ENCODE data around the gene GLRA3. TPM values are rescaled to one million over a fixed set of nuclear protein-coding genes. Genes with fewer than 3 reads are reported as not detected.

Gene GLRA3
- polyA plus RNA-seq, 2 donors = not detected

GRCh38 chr4:174596513-174596912, 232.5 kb downstream of the GLRA3 start:
- no peaks in the 10 kb centered on the region for H3K36me3 ChIP-seq (ENCODE audit: control insufficient read depth in 2 of 2, insufficient read depth in 2 of 2, low read length in 1 of 2)
- no peaks in the 10 kb centered on the region for H3K27me3 ChIP-seq (ENCODE audit: control insufficient read depth in 1 of 2, insufficient read depth in 2 of 2, low read length in 2 of 2)
- no peaks in the 10 kb centered on the region for H3K9me3 ChIP-seq (ENCODE audit: control insufficient read depth in 2 of 2, insufficient read depth in 1 of 2, low read depth in 1 of 2, low read length in 1 of 2)
- no peaks in the 10 kb centered on the region for H3K4me1 ChIP-seq (ENCODE audit: control insufficient read depth in 2 of 2, insufficient read depth in 2 of 2, low read length in 1 of 2)
- WGBS, 2 donors = 76 to 81% methylated on average over 1 of the region's 1 CpG
- no peak overlapping the region for H3K27ac ChIP-seq (ENCODE audit: low read depth in 2 of 2, low read length in 1 of 2)
- H3K4me3 ChIP-seq (ENCODE audit: low read depth in 1 of 2, low read length in 2 of 2) = no peak overlapping the region

- no peaks in the 10 kb centered on the region for H3K4me1 ChIP-seq (ENCODE audit: control insufficient read depth in 2 of 2, insufficient read depth in 2 of 2, low read length in 1 of 2)
- H3K27me3 ChIP-seq (ENCODE audit: control insufficient read depth in 1 of 2, insufficient read depth in 2 of 2, low read length in 2 of 2) = no peaks in the 10 kb centered on the region
- H3K4me3 ChIP-seq (ENCODE audit: low read depth in 1 of 2, low read length in 2 of 2) = no peak overlapping the region
- 83 to 88% methylated on average over 4 of the region's 4 CpGs for WGBS, 2 donors
- H3K36me3 ChIP-seq (ENCODE audit: control insufficient read depth in 2 of 2, insufficient read depth in 2 of 2, low read length in 1 of 2) = no peaks in the 10 kb centered on the region
- no peaks in the 10 kb centered on the region for H3K9me3 ChIP-seq (ENCODE audit: control insufficient read depth in 2 of 2, insufficient read depth in 1 of 2, low read depth in 1 of 2, low read length in 1 of 2)
- no peak overlapping the region for H3K27ac ChIP-seq (ENCODE audit: low read depth in 2 of 2, low read length in 1 of 2)
These were observed 233.7 kb downstream of the GLRA3 start for GRCh38 chr4:174595141-174595929.

GRCh38 chr4:174593701-174594100, 235.3 kb downstream of the GLRA3 start:
- no peaks in the 10 kb centered on the region for H3K4me1 ChIP-seq (ENCODE audit: control insufficient read depth in 2 of 2, insufficient read depth in 2 of 2, low read length in 1 of 2)
- no peak overlapping the region for H3K27ac ChIP-seq (ENCODE audit: low read depth in 2 of 2, low read length in 1 of 2)
- WGBS, 2 donors = 87 to 91% methylated on average over 3 of the region's 3 CpGs
- H3K27me3 ChIP-seq (ENCODE audit: control insufficient read depth in 1 of 2, insufficient read depth in 2 of 2, low read length in 2 of 2) = no peaks in the 10 kb centered on the region
- no peak overlapping the region for H3K4me3 ChIP-seq (ENCODE audit: low read depth in 1 of 2, low read length in 2 of 2)
- H3K9me3 ChIP-seq (ENCODE audit: control insufficient read depth in 2 of 2, insufficient read depth in 1 of 2, low read depth in 1 of 2, low read length in 1 of 2) = no peaks in the 10 kb centered on the region
- no peaks in the 10 kb centered on the region for H3K36me3 ChIP-seq (ENCODE audit: control insufficient read depth in 2 of 2, insufficient read depth in 2 of 2, low read length in 1 of 2)

GRCh38 chr4:174592985-174593335, 236.1 kb downstream of the GLRA3 start:
- no peak overlapping the region for H3K27ac ChIP-seq (ENCODE audit: low read depth in 2 of 2, low read length in 1 of 2)
- H3K4me1 ChIP-seq (ENCODE audit: control insufficient read depth in 2 of 2, insufficient read depth in 2 of 2, low read length in 1 of 2) = no peaks in the 10 kb centered on the region
- WGBS, 2 donors = 77 to 82% methylated on average over 3 of the region's 3 CpGs
- no peaks in the 10 kb centered on the region for H3K27me3 ChIP-seq (ENCODE audit: control insufficient read depth in 1 of 2, insufficient read depth in 2 of 2, low read length in 2 of 2)
- H3K4me3 ChIP-seq (ENCODE audit: low read depth in 1 of 2, low read length in 2 of 2) = no peak overlapping the region
- H3K36me3 ChIP-seq (ENCODE audit: control insufficient read depth in 2 of 2, insufficient read depth in 2 of 2, low read length in 1 of 2) = no peaks in the 10 kb centered on the region
- no peaks in the 10 kb centered on the region for H3K9me3 ChIP-seq (ENCODE audit: control insufficient read depth in 2 of 2, insufficient read depth in 1 of 2, low read depth in 1 of 2, low read length in 1 of 2)

- Histone ChIP-seq H3K4me3 (ENCODE audit: low read depth in 1 of 2, low read length in 2 of 2) (no peak overlapping the region), H3K27me3 (ENCODE audit: control insufficient read depth in 1 of 2, insufficient read depth in 2 of 2, low read length in 2 of 2) (no peaks in the 10 kb centered on the region), H3K36me3 (ENCODE audit: control insufficient read depth in 2 of 2, insufficient read depth in 2 of 2, low read length in 1 of 2) (no peaks in the 10 kb centered on the region), H3K9me3 (ENCODE audit: control insufficient read depth in 2 of 2, insufficient read depth in 1 of 2, low read depth in 1 of 2, low read length in 1 of 2) (no peaks in the 10 kb centered on the region), H3K27ac (ENCODE audit: low read depth in 2 of 2, low read length in 1 of 2) (no peak overlapping the region), H3K4me1 (ENCODE audit: control insufficient read depth in 2 of 2, insufficient read depth in 2 of 2, low read length in 1 of 2) (no peaks in the 10 kb centered on the region)
- 79 to 84% methylated on average over 3 of the region's 3 CpGs for WGBS, 2 donors
These were observed 236.6 kb downstream of the GLRA3 start for GRCh38 chr4:174592256-174592984.

GRCh38 chr4:174591243-174592021, 237.6 kb downstream of the GLRA3 start:
- no peaks in the 10 kb centered on the region for H3K4me1 ChIP-seq (ENCODE audit: control insufficient read depth in 2 of 2, insufficient read depth in 2 of 2, low read length in 1 of 2)
- no peaks in the 10 kb centered on the region for H3K27me3 ChIP-seq (ENCODE audit: control insufficient read depth in 1 of 2, insufficient read depth in 2 of 2, low read length in 2 of 2)
- no peaks in the 10 kb centered on the region for H3K36me3 ChIP-seq (ENCODE audit: control insufficient read depth in 2 of 2, insufficient read depth in 2 of 2, low read length in 1 of 2)
- no peaks in the 10 kb centered on the region for H3K9me3 ChIP-seq (ENCODE audit: control insufficient read depth in 2 of 2, insufficient read depth in 1 of 2, low read depth in 1 of 2, low read length in 1 of 2)
- H3K27ac ChIP-seq (ENCODE audit: low read depth in 2 of 2, low read length in 1 of 2) = no peak overlapping the region
- no peak overlapping the region for H3K4me3 ChIP-seq (ENCODE audit: low read depth in 1 of 2, low read length in 2 of 2)
- WGBS, 2 donors = 59 to 72% methylated on average over 5 of the region's 5 CpGs

GRCh38 chr4:174590336-174590735, 238.7 kb downstream of the GLRA3 start:
- Histone ChIP-seq H3K4me3 (ENCODE audit: low read depth in 1 of 2, low read length in 2 of 2) (no peak overlapping the region), H3K27ac (ENCODE audit: low read depth in 2 of 2, low read length in 1 of 2) (no peak overlapping the region), H3K36me3 (ENCODE audit: control insufficient read depth in 2 of 2, insufficient read depth in 2 of 2, low read length in 1 of 2) (no peaks in the 10 kb centered on the region), H3K27me3 (ENCODE audit: control insufficient read depth in 1 of 2, insufficient read depth in 2 of 2, low read length in 2 of 2) (no peaks in the 10 kb centered on the region), H3K9me3 (ENCODE audit: control insufficient read depth in 2 of 2, insufficient read depth in 1 of 2, low read depth in 1 of 2, low read length in 1 of 2) (no peaks in the 10 kb centered on the region), H3K4me1 (ENCODE audit: control insufficient read depth in 2 of 2, insufficient read depth in 2 of 2, low read length in 1 of 2) (no peaks in the 10 kb centered on the region)
- 76 to 85% methylated on average over 1 of the region's 1 CpG for WGBS, 2 donors

Other genes starting within 250 kb of the GLRA3 start
- gene ADAM29, start 89.1 kb upstream of the GLRA3 start, polyA plus RNA-seq = not detected

Data from esophagus (tissue), 2 donors.